ENCODE data around the gene B9D2.

- TF ChIP-seq RAD21 (IDR thresholded peaks at IDR 0.05; ENCODE audit: low read length): no peak
- TF ChIP-seq CTCF (IDR thresholded peaks at IDR 0.05): peak; percentile 34; the same call in 1 of the 2 replicates
- no peak for TF ChIP-seq SIN3A (IDR thresholded peaks at IDR 0.05; ENCODE audit: borderline replicate concordance, low read depth, low read length)
- TF ChIP-seq NRF1 (IDR thresholded peaks at IDR 0.05; ENCODE audit: low read depth, low read length): no peak
Measured at GRCh38 chr19:41366089-41366488, 2.1 kb upstream of the B9D2 start.

All from SK-N-SH (cell line).